ENCODE data around the gene TEX14. TPM values are rescaled to one million over a fixed set of nuclear protein-coding genes. Genes with fewer than 3 reads are reported as not detected.

Gene TEX14
- total RNA-seq, 2 donors from 2014 or later: not detected

DNA sequence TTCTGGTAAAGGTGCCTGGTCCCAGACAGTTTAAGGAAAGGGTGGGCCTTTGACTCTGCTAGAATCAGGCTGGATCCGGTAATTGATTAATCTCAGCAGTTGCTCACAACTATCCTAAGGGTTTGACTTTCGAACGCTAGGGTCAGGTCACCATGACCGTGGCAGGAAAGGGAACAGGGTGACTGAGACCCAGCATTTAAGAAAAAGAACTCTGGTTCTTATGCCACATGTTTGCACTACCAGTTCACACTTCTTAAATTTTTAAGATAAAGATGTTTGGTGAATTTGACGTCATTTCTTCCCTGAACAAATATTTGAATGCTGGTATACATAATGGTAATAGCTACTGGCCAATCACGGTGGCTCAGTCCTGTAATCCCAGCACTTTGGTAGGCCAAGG lies 52.2 kb downstream of the TEX14 start:
- Histone ChIP-seq H3K4me1 (no peaks in the 10 kb centered on the region), H3K27me3 (no peaks in the 10 kb centered on the region), H3K4me3 (no peak overlapping the region), H3K36me3 (no peaks in the 10 kb centered on the region), H3K9me3 (no peaks in the 10 kb centered on the region), H3K27ac (no peak overlapping the region)
- DNase-seq (ENCODE audit: low spot score): no peak
- TF ChIP-seq, protein P1, sequence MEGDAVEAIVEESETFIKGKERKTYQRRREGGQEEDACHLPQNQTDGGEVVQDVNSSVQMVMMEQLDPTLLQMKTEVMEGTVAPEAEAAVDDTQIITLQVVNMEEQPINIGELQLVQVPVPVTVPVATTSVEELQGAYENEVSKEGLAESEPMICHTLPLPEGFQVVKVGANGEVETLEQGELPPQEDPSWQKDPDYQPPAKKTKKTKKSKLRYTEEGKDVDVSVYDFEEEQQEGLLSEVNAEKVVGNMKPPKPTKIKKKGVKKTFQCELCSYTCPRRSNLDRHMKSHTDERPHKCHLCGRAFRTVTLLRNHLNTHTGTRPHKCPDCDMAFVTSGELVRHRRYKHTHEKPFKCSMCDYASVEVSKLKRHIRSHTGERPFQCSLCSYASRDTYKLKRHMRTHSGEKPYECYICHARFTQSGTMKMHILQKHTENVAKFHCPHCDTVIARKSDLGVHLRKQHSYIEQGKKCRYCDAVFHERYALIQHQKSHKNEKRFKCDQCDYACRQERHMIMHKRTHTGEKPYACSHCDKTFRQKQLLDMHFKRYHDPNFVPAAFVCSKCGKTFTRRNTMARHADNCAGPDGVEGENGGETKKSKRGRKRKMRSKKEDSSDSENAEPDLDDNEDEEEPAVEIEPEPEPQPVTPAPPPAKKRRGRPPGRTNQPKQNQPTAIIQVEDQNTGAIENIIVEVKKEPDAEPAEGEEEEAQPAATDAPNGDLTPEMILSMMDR (IDR thresholded peaks at IDR 0.05): no peak

DNA sequence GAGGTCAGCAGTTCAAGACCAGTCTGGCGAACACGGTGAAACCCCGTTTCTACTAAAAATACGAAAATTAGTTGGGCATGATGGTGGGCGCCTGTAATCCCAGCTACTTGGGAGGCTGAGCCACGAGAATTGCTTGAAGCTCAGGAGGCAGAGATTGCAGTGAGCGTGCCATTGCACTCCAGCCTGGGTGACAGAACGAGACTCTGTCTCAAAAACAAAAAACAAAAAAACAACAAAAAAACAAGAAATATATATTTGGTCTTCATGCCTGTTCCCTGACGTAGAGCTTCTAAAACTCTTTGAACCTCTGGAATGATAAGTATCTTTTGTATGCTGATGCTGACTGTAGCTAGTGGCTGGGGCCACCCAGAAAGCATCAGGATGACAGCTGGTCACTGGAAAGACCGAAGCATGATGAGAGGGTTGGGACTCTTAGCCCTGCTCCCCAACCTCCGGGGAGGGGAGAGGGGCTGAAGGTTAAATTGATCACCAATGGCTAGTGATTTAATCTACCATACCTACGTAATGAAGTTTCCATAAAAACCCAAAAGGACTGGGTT lies 54.8 kb downstream of the TEX14 start:
- DNase-seq (ENCODE audit: low spot score): no peak
- no peaks in the 10 kb centered on the region for H3K9me3 ChIP-seq
- H3K4me1 ChIP-seq: no peaks in the 10 kb centered on the region
- no peaks in the 10 kb centered on the region for H3K27me3 ChIP-seq
- TF ChIP-seq, protein P1 (IDR thresholded peaks at IDR 0.05): no peak
- H3K27ac ChIP-seq: no peak overlapping the region
- no peak overlapping the region for H3K4me3 ChIP-seq
- H3K36me3 ChIP-seq: no peaks in the 10 kb centered on the region

DNA sequence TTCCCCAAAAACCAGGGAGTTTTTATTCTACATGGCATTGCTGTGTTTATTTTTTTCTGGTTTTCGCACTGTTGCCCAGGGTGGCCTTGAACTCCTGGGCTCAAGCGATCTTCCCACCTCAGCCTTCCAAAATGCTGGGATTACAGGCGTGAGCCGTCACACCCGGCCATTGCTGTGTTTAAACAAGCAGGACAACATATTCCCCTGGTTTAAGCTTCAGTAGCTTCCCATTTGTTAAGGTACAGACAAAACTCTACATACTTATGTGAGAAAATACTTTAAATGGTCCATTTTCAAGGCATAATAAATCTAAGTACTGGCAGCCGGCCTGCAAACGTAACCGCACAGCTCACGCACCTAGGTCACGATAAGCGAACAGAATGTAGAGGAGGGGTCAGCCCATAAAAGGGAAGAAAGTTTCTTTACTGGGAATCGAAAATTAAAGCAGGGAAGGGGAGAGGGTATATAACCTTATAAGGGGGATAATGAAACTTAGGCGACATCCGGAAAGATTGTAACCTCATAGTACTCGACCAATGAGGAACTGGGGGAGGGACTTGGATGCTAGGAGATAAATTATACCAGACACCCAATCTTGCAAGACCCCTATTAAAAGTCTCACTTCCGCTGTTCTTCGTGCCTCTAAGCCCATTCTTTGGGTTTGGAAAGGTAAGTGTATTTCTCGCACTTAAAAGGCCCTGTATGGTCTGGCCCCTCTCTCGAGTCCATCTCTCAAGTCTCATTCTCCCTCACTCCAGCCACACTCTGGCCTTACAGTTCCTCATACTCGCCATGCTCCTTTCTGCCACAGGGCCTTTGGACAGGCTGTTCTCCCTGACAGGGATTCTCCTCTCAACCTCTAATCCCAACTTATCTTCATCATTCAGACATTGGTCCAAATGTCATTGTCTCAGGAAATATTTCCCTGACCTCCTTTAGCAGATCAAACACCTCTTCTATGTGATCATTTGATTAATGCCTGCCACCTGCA lies 59.2 kb downstream of the TEX14 start:
- no peak for DNase-seq (ENCODE audit: low spot score)
- H3K9me3 ChIP-seq: no peaks in the 10 kb centered on the region
- no peaks in the 10 kb centered on the region for H3K27me3 ChIP-seq
- H3K36me3 ChIP-seq: no peaks in the 10 kb centered on the region
- peak overlapping the region; percentile 81 to 82 for H3K27ac ChIP-seq
- TF ChIP-seq, protein P1 (IDR thresholded peaks at IDR 0.05): no peak
- H3K4me3 ChIP-seq: peak overlapping the region; percentile 31 to 45
- peaks cover 0 to 4% of the 10 kb centered on the region in 2 donors for H3K4me1 ChIP-seq

DNA sequence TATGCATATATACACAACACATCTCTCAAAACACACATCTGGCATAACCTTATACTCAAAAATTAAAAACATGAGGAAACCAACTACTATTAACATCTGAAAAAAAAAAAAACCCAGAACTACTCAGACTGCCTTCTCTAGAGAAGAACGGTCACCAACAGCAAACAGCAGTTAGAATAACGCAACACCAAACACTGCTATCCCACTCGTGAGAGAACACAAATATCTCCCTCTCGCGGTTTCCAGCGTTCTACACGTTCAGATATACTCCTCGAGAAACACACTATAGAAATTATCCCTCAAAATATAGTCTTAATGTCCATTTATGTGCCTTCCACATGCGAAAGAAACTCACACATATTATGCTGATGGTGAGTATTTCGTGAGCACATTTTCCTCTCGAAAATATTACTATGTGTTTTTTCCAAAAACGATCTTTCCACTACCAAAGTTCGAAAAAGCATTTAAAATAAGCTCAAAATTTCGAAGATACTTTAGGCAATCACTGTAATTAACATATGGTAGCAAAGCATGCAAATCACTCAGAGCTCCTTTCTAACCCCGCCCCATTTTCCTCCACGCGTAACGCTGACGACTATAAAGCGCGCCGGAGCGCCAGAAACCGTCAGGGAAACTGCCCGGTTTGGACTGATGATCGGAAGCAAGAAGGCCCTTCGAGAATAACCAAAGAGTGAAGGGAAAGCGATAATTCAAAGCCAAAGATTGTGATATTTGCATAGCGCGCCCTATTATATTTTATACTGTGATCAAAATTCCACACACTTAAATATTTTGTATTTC lies 60.1 kb downstream of the TEX14 start:
- Histone ChIP-seq H3K9me3 (no peaks in the 10 kb centered on the region), H3K4me1 (peaks cover 0 to 4% of the 10 kb centered on the region in 2 donors), H3K27ac (peak overlapping the region; percentile 81 to 82), H3K36me3 (no peaks in the 10 kb centered on the region), H3K27me3 (no peaks in the 10 kb centered on the region), H3K4me3 (peak overlapping the region; percentile 31 to 45)
- peak; percentile 97 for DNase-seq (ENCODE audit: low spot score)
- TF ChIP-seq, protein P1 (IDR thresholded peaks at IDR 0.05): peak in 1 of 2 donors; percentile 16

DNA sequence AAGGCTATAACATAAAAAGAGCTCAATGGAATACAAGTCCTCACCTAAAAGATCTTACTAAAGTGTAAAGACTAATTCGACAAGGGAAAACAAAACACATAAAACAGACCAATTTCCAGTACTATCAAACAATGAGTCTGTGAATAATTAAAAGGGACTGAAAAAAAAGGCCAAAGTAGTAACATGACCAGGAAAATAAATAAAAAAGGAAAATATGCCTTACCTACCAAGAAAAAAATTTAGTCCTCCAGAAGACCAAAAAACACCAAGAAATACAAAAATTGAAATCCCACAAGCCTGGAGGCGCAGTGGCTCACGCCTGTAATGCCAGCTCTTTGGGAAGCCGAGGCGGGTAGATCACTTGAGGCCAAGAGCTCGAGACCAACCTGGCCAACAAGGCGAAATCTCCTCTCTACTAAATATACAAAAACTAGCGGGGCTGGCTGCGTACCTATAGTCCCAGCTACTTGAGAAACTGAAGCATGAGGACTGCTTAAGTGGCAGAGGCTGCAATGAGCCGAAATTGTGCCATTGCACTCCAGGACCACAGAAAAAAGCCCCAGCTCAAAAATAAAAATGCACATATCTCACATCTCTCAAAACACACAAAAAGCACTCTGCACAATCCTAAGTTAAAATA lies 60.8 kb downstream of the TEX14 start:
- peak overlapping the region in 1 of 2 donors; percentile 45 for H3K4me3 ChIP-seq
- H3K27me3 ChIP-seq: no peaks in the 10 kb centered on the region
- H3K9me3 ChIP-seq: no peaks in the 10 kb centered on the region
- H3K27ac ChIP-seq: peak overlapping the region; percentile 81 to 82
- H3K36me3 ChIP-seq: no peaks in the 10 kb centered on the region
- peak; percentile 73 for DNase-seq (ENCODE audit: low spot score)
- TF ChIP-seq, protein P1 (IDR thresholded peaks at IDR 0.05): no peak
- peaks cover 0 to 4% of the 10 kb centered on the region in 2 donors for H3K4me1 ChIP-seq

Measured in right atrium auricular region (tissue), 2 donors.